Right atrium auricular region (tissue), 2 donors: ENCODE data around the gene RAD51B. TPM values are rescaled to one million over a fixed set of nuclear protein-coding genes. Genes with fewer than 3 reads are reported as not detected.
"Not testable (repeated sequence)": the region's sequence is repeated elsewhere in the genome, so short reads cannot be mapped to it uniquely, and the experiment has no call there.

Experiments
- DNase-seq: peaks from one replicate; pipeline ENCODE4 v3.0.0-alpha.2; 2019; ENCODE audit warnings: low spot score
- H3K27ac ChIP-seq, 2 donors: fragments of 200-600 bp; sonication (generic); 1 replicate in 1 of 2; 2 replicates in 1 of 2; pipeline ENCODE4 v1.5.1; 2016 to 2019
- H3K27me3 ChIP-seq, 2 donors: fragments of 200-600 bp; sonication (generic); one replicate each; pipeline versions ENCODE4 v1.5.1 to v1.6.0; 2017 to 2019
- H3K36me3 ChIP-seq: fragments of 200-600 bp; sonication (generic); one replicate; pipeline ENCODE4 v1.5.1; 2016
- H3K4me1 ChIP-seq, 2 donors: fragments of 200-600 bp; sonication (generic); one replicate each; pipeline versions ENCODE4 v1.5.1 to v1.6.0; 2017 to 2019
- H3K4me3 ChIP-seq, 2 donors: fragments of 200-600 bp; sonication (generic); 1 replicate in 1 of 2; 2 replicates in 1 of 2; pipeline ENCODE4 v1.5.1; 2017 to 2019; ENCODE audit warnings: mild to moderate bottlenecking in 1 of 2, moderate library complexity in 1 of 2
- H3K9me3 ChIP-seq, 2 donors: fragments of 200-600 bp; sonication (generic); one replicate each; pipeline ENCODE4 v1.5.1; 2019
- total RNA-seq, 2 donors: library from RNA; depleted of rRNA; stranded (reverse); fragments of >200 nt; gene quantifications; one replicate each; pipeline ENCODE4 v1.1.0, GENCODE V29; 2016
- TF ChIP-seq, protein P1 (sequence below), 2 donors: fragments of 200-600 bp; sonication (generic); IDR thresholded peaks; one replicate each; pipeline ENCODE4 v1.5.1; 2019; ENCODE audit warnings: antibody characterized with exemption in 2 of 2

RAD51B gene
- total RNA-seq, 2 donors from 2014 or later: 1.2 to 1.5 TPM

DNA sequence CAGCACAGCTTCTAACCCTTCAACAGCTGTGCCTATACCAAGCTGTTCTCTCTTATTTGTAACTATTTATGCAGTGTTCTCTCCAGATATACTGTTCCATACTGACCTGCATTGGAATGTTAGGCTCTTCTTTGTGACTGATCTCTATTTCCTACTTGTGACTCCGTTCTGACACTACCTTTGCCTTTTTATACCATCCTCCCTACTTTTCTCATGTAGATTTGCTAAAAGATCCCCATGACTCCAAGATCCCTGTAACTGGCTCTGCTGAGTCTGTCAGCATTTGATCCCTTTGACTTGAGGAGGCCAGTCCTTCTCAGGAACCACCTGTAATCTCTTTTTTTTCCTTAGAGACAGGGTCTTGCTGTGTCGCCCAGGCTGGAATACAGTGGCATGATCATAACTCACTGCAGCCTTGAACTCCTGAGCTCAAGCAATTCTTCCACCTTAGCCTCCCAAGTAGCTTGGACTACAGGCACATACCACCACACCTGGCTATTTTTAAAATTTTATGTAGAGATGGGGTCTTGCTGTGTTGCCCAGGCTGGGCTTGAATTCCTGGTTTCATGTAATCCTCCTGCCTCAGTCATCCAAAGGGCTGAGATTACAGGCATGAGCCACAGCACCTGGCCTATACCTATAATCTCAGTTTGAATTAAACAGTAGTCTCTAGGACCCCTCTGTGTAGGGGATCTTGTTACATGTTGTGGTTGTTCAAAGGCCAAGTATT lies 605.0 kb downstream of the RAD51B start:
- Histone ChIP-seq H3K4me1 (no peaks in the 10 kb centered on the region), H3K36me3 (no peaks in the 10 kb centered on the region), H3K27ac (no peak overlapping the region), H3K4me3 (no peak overlapping the region), H3K9me3 (peaks cover 0 to 2% of the 10 kb centered on the region in 2 donors), H3K27me3 (no peaks in the 10 kb centered on the region)
- no peak for DNase-seq
- TF ChIP-seq, protein P1, sequence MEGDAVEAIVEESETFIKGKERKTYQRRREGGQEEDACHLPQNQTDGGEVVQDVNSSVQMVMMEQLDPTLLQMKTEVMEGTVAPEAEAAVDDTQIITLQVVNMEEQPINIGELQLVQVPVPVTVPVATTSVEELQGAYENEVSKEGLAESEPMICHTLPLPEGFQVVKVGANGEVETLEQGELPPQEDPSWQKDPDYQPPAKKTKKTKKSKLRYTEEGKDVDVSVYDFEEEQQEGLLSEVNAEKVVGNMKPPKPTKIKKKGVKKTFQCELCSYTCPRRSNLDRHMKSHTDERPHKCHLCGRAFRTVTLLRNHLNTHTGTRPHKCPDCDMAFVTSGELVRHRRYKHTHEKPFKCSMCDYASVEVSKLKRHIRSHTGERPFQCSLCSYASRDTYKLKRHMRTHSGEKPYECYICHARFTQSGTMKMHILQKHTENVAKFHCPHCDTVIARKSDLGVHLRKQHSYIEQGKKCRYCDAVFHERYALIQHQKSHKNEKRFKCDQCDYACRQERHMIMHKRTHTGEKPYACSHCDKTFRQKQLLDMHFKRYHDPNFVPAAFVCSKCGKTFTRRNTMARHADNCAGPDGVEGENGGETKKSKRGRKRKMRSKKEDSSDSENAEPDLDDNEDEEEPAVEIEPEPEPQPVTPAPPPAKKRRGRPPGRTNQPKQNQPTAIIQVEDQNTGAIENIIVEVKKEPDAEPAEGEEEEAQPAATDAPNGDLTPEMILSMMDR (IDR thresholded peaks at IDR 0.05): no peak

DNA sequence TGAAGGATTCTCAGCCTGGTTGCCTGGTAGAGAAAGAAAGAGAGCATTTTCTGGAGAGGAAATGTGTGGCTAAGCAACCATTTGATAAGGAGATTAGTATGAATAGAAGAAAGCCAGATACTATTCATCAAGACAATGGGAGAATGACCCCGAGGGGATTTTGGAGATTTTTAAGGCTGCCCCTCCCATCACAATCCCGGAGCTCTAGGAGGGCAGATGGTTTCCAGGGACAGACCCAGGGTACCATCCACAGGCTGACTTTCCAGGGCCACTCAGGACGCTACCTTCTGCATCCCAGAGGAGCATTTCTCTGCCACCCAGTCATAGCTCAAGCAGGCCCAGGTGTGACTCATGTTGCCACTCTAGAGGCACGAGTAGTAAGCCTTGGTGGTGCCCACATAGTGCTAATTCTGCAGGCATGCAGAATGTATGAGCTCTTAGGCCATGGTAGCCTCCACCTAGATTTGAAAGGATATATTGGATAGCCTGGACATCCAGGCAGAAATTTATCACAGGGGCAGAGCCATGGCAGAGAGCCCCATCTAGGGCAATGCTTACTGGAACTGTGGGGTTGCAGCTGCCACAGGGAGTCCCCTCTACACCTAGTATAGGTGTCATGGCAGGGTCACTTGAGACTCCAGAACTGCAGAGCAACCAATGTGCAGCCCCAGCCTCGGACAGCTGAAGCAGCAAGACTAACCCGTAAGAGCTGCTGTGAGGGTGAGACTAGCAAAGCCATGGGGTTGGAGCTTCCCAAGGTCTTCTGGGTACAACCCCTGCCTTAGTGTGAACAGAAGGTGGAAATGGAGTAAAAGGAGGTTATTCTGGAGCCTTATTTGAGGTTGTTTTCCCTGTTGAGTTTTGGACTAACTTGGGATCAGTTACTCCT lies 607.3 kb downstream of the RAD51B start:
- TF ChIP-seq, protein P1 (IDR thresholded peaks at IDR 0.05): no peak
- Histone ChIP-seq H3K27me3 (no peaks in the 10 kb centered on the region), H3K4me1 (no peaks in the 10 kb centered on the region), H3K4me3 (no peak overlapping the region), H3K27ac (no peak overlapping the region), H3K9me3 (peaks cover 0 to 8% of the 10 kb centered on the region in 2 donors), H3K36me3 (no peaks in the 10 kb centered on the region)
- DNase-seq: no peak

DNA sequence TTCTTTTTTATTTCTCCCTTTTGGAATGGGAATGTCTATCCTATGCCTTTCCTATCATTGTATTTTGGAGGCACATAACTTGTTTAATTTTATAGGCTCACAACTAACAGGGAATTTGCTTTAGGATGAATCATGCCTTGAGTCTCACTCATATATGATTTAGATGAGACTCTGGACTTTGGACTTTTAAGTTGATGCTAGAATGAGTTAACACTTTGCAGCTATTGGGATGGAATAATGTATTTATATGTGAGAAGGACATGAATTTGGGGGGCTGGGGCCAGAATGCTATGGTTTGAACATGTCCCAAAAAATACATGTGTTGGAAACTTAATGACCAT lies 607.9 kb downstream of the RAD51B start:
- Histone ChIP-seq H3K27me3 (no peaks in the 10 kb centered on the region), H3K4me3 (no peak overlapping the region), H3K27ac (no peak overlapping the region), H3K36me3 (no peaks in the 10 kb centered on the region), H3K4me1 (no peaks in the 10 kb centered on the region), H3K9me3 (peaks cover 0 to 8% of the 10 kb centered on the region in 2 donors)
- DNase-seq: no peak
- TF ChIP-seq, protein P1 (IDR thresholded peaks at IDR 0.05): no peak

DNA sequence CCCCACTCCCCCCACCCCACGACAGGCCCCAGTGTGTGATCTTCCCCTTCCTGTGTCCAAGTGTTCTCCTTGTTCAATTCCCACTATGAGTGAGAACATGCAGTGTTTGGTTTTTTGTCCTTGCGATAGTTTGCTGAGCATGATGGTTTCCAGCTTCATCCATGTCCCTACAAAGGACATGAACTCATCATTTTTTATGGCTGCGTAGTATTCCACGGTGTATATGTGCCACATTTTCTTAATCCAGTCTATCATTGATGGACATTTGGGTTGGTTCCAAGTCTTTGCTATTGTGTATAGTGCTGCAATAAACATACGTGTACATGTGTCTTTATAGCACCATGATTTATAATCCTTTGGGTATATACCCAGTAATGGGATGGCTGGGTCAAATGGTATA lies 609.3 kb downstream of the RAD51B start:
- DNase-seq, H3K27ac ChIP-seq, H3K4me1 ChIP-seq, H3K36me3 ChIP-seq, H3K4me3 ChIP-seq, H3K27me3 ChIP-seq, H3K9me3 ChIP-seq: not testable (repeated sequence)

DNA sequence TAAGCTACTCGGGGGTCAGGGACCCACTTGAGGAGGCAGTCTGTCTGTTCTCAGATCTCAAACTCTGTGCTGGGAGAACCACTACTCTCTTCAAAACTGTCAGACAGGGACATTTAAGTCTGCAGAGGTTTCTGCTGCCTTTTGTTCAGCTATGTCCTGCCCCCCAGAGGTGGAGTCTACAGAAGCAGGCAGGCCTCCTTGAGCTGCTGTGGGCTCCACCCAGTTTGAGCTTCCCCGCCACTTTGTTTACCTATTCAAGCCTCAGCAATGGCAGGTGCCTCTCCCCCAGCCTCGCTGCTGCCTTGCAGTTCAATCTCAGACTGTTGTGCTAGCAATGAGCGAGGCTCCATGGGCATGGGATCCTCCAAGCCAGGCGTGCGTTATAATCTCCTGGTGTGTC lies 614.6 kb downstream of the RAD51B start:
- not testable (repeated sequence) for H3K4me1 ChIP-seq, H3K27ac ChIP-seq, H3K9me3 ChIP-seq, H3K36me3 ChIP-seq, H3K27me3 ChIP-seq, DNase-seq, H3K4me3 ChIP-seq

DNA sequence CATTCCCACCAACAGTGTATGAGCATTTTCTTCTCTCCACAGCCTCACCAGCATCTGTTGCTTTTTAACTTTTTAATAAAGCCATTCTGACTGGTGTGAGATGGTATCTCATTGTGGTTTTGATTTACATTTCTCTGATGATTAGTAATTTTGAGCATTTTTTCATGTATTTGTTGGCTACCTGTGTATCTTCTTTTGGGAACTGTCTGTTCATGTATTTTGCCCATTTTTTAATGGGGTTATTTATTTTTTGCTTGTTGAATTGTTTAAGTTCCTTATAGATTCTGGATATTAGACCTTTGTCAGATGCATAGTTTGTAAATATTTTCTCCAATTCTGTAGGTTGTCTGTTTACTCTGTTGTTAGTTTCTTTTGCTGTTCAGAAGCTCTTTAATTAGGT lies 616.1 kb downstream of the RAD51B start:
- not testable (repeated sequence) for H3K27me3 ChIP-seq, DNase-seq, H3K9me3 ChIP-seq, H3K27ac ChIP-seq, H3K36me3 ChIP-seq, H3K4me1 ChIP-seq, H3K4me3 ChIP-seq

DNA sequence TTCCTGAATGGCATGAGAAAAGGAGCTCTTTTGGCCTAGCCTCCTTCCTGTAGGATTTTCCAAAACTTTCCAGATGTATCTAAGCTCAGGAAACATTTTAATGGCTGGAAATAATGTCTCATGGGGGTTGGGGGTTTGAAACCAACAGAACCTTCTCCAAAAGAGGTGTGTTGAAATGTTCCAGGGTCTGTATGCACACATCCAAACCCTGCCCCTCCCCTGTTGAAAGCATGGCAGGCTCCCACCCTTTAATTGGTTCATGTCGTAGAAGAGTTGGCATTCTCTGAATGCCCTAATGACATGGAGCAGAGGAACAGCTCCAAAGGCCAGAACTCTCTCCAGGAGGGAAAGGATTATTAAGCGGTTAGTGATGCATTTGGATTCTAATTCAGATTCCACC lies 620.1 kb downstream of the RAD51B start:
- DNase-seq: no peak
- Histone ChIP-seq H3K27ac (no peak overlapping the region), H3K4me3 (no peak overlapping the region), H3K9me3 (no peaks in the 10 kb centered on the region), H3K27me3 (no peaks in the 10 kb centered on the region), H3K36me3 (no peaks in the 10 kb centered on the region), H3K4me1 (peaks cover 0 to 4% of the 10 kb centered on the region in 2 donors)
- TF ChIP-seq, protein P1 (IDR thresholded peaks at IDR 0.05): no peak
